Liver (tissue), 9 donors: ENCODE data around the gene SEPTIN1. TPM values are rescaled to one million over a fixed set of nuclear protein-coding genes. Genes with fewer than 3 reads are reported as not detected.

Source experiments
- DNase-seq: peaks from one replicate; pipeline ENCODE4 v3.0.0-alpha.2; 2017; ENCODE audit warnings: low spot score
- H3K27ac ChIP-seq, 2 donors: one replicate each; pipeline ENCODE4 v1.7.0; 2013; ENCODE audit warnings: inconsistent platforms in 2 of 2, low read length in 2 of 2, control low read depth in 1 of 2, low read depth in 1 of 2, mild to moderate bottlenecking in 1 of 2
- H3K27me3 ChIP-seq, 4 donors: one replicate each; pipeline versions ENCODE4 v1.6.1 to v1.7.0; 2013; ENCODE audit warnings: low read length in 3 of 4, inconsistent platforms in 1 of 4, mild to moderate bottlenecking in 1 of 4, moderate library complexity in 1 of 4; ENCODE audit not compliant: control insufficient read depth in 4 of 4, insufficient read depth in 4 of 4
- H3K36me3 ChIP-seq, 4 donors: one replicate each; pipeline versions ENCODE4 v1.6.1 to v1.7.0; 2013; ENCODE audit warnings: low read length in 3 of 4, mild to moderate bottlenecking in 3 of 4, low read depth in 1 of 4, moderate library complexity in 1 of 4; ENCODE audit not compliant: control insufficient read depth in 4 of 4, insufficient read depth in 3 of 4
- H3K4me1 ChIP-seq, 4 donors: one replicate each; pipeline versions ENCODE4 v1.6.1 to v1.7.0; 2013; ENCODE audit warnings: low read length in 3 of 4, mild to moderate bottlenecking in 3 of 4, moderate library complexity in 1 of 4; ENCODE audit not compliant: control insufficient read depth in 4 of 4, insufficient read depth in 4 of 4
- H3K4me3 ChIP-seq, 3 donors: one replicate each; pipeline versions ENCODE4 v1.6.1 to v1.7.0; 2013; ENCODE audit warnings: low read length in 3 of 3, control low read depth in 1 of 3, low read depth in 1 of 3, mild to moderate bottlenecking in 1 of 3
- H3K9ac ChIP-seq, 2 donors: one replicate each; pipeline ENCODE4 v1.7.0; 2013; ENCODE audit warnings: low read length in 2 of 2, mild to moderate bottlenecking in 2 of 2, moderate library complexity in 2 of 2, control low read depth in 1 of 2, low read depth in 1 of 2
- H3K9me3 ChIP-seq, 4 donors: one replicate each; pipeline versions ENCODE4 v1.6.1 to v1.7.0; 2013; ENCODE audit warnings: low read length in 3 of 4; ENCODE audit not compliant: control insufficient read depth in 4 of 4
- FOXA2 ChIP-seq: IDR thresholded peaks from 2 replicates; pipeline ENCODE4 v1.6.1; 2016; ENCODE audit warnings: antibody characterized with exemption
- GABPA ChIP-seq, 2 donors: IDR thresholded peaks in 1 of 2; conservative IDR thresholded peaks in 1 of 2; 2 replicates each; pipeline ENCODE4 v1.6.1; 2016; ENCODE audit warnings: antibody characterized with exemption in 2 of 2, mild to moderate bottlenecking in 1 of 2, moderate library complexity in 1 of 2
- HNF4A ChIP-seq, 2 donors: conservative IDR thresholded peaks; 2 replicates each; pipeline ENCODE4 v1.6.1; 2016; ENCODE audit warnings: antibody characterized with exemption in 2 of 2, mild to moderate bottlenecking in 2 of 2
- HNF4G ChIP-seq: IDR thresholded peaks from 2 replicates; pipeline ENCODE4 v1.6.1; 2016; ENCODE audit warnings: antibody characterized with exemption
- JUND ChIP-seq, 2 donors: IDR thresholded peaks; 2 replicates each; pipeline ENCODE4 v1.6.1; 2016; ENCODE audit warnings: antibody characterized with exemption in 2 of 2
- NR2F2 ChIP-seq: IDR thresholded peaks from 2 replicates; pipeline ENCODE4 v1.6.1; 2016; ENCODE audit warnings: antibody characterized with exemption
- RAD21 ChIP-seq, 2 donors: IDR thresholded peaks; 2 replicates each; pipeline ENCODE4 v1.6.1; 2016; ENCODE audit warnings: antibody characterized with exemption in 2 of 2, mild to moderate bottlenecking in 2 of 2
- RXRA ChIP-seq, 2 donors: IDR thresholded peaks; 2 replicates each; pipeline ENCODE4 v1.6.1; 2017 to 2018; ENCODE audit warnings: antibody characterized with exemption in 2 of 2, mild to moderate bottlenecking in 1 of 2
- SP1 ChIP-seq: IDR thresholded peaks from 2 replicates; pipeline ENCODE4 v1.6.1; 2018; ENCODE audit warnings: antibody characterized with exemption, mild to moderate bottlenecking
- TAF1 ChIP-seq: conservative IDR thresholded peaks from 2 replicates; pipeline ENCODE4 v1.6.1; 2016; ENCODE audit warnings: antibody characterized with exemption, mild to moderate bottlenecking
- YY1 ChIP-seq: IDR thresholded peaks from 2 replicates; pipeline ENCODE4 v1.6.1; 2016; ENCODE audit warnings: antibody characterized with exemption, mild to moderate bottlenecking
- WGBS: extraction: QIAGEN DNeasy Blood & Tissue Kit; methylation state at CpG from one replicate; pipeline ENCODE4 v1.1.7; 2013; 5-methylcytosine and 5-hydroxymethylcytosine counted together
- polyA plus RNA-seq, 2 donors: library from polyadenylated mRNA; stranded (reverse) in 1 of 2; unstranded in 1 of 2; fragments of 200-250 nt in 1 of 2; fragments of >200 nt in 1 of 2; fragmentation: Nextera tagmentation in 1 of 2; extraction: Ambion mirVana in 1 of 2; gene quantifications; one replicate each; pipeline versions ENCODE4 v1.2.1 to v1.2.3, GENCODE V29; 2013 to 2015
- total RNA-seq, 2 donors: library from RNA; depleted of rRNA; stranded (reverse); fragments of >200 nt; gene quantifications; one replicate each; pipeline ENCODE4 v1.2.3, GENCODE V29; 2014
- TF ChIP-seq, protein P1 (sequence below): IDR thresholded peaks from 2 replicates; pipeline ENCODE4 v1.6.1; 2016; ENCODE audit warnings: antibody characterized with exemption
- TF ChIP-seq, protein P2 (sequence below): IDR thresholded peaks from 2 replicates; pipeline ENCODE4 v1.6.1; 2016; ENCODE audit warnings: antibody characterized with exemption
- TF ChIP-seq, protein P3 (sequence below): IDR thresholded peaks from 2 replicates; pipeline ENCODE4 v1.6.1; 2016; ENCODE audit warnings: antibody characterized with exemption
- donor health status: healthy.
- donor health status: healthy.
- donor health status: healthy.
- donor health status: healthy.
- donor health status: healthy.

SEPTIN1 gene
- total and polyA plus RNA-seq, 4 donors, result 0.42 to 2.8 (median 1.2) TPM

GRCh38 chr16:30352488-30353401 lies 29.6 kb downstream of the SEPTIN1 start:
- WGBS, result 87% methylated on average over 14 of the region's 14 CpGs
- H3K36me3 ChIP-seq, result peaks cover under 1 to 13% (median 7%) of the 10 kb centered on the region in 4 donors

DNA sequence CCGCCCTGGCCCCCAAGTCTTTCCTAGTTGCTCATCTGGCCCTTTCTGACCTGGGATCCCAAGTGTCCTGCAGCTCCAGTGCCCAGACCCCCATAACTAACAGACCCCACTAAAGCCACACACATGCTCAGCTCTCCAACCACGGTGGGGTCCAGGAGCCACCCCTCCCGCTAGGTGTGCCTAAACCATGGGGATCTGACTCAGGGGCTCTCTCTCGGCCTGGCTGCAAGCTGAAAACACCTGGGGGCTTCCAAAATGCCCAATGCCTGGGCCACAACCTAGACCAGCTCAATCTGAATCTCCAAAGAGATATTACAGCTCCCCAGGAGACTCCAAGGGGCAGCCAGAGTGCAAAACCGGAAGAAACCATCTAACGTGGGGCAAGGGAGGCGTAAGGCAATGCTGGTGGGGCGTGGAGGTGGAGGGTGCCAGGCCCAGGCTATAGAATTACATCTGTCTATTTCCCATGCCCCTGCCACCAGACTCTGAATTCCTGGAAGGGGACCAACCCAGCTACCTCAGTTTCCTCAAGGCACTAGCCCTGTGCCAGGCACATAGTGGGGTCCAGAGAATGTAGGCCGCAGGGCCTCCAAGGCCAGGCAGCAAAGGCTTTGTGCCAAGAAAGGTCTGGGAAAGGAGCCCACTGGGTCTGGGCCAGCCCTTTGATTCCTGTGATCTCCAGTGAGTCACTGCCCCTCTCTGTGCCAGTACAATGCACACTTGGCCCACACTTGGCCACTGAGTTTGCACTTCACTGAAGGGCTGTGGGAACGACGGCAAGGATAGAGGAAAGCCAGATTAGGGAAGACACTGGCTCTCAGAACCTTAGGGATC lies 30.6 kb downstream of the SEPTIN1 start:
- H3K36me3 ChIP-seq, result peaks cover 0 to 12% (median 8%) of the 10 kb centered on the region in 4 donors

More at GRCh38 chr16:30352488-30353401, 29.6 kb downstream of the SEPTIN1 start:
- no peak for DNase-seq
- peak overlapping the region; percentile 55 to 56 for H3K27ac ChIP-seq
- TF ChIP-seq, protein P1, sequence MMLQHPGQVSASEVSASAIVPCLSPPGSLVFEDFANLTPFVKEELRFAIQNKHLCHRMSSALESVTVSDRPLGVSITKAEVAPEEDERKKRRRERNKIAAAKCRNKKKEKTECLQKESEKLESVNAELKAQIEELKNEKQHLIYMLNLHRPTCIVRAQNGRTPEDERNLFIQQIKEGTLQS, result no peak
- TF ChIP-seq YY1, result no peak
- TF ChIP-seq SP1, result no peak
- TF ChIP-seq HNF4G, result no peak
- TF ChIP-seq, protein P2, sequence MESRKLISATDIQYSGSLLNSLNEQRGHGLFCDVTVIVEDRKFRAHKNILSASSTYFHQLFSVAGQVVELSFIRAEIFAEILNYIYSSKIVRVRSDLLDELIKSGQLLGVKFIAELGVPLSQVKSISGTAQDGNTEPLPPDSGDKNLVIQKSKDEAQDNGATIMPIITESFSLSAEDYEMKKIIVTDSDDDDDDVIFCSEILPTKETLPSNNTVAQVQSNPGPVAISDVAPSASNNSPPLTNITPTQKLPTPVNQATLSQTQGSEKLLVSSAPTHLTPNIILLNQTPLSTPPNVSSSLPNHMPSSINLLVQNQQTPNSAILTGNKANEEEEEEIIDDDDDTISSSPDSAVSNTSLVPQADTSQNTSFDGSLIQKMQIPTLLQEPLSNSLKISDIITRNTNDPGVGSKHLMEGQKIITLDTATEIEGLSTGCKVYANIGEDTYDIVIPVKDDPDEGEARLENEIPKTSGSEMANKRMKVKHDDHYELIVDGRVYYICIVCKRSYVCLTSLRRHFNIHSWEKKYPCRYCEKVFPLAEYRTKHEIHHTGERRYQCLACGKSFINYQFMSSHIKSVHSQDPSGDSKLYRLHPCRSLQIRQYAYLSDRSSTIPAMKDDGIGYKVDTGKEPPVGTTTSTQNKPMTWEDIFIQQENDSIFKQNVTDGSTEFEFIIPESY, result no peak
- TF ChIP-seq, protein P3, sequence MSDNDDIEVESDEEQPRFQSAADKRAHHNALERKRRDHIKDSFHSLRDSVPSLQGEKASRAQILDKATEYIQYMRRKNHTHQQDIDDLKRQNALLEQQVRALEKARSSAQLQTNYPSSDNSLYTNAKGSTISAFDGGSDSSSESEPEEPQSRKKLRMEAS, result peak; percentile 2
- TF ChIP-seq NR2F2, result no peak
- peaks cover 12 to 63% (median 50%) of the 10 kb centered on the region in 4 donors for H3K4me1 ChIP-seq
- no peaks in the 10 kb centered on the region for H3K9me3 ChIP-seq
- no peak overlapping the region for H3K9ac ChIP-seq
- no peaks in the 10 kb centered on the region for H3K27me3 ChIP-seq
- H3K4me3 ChIP-seq, result no peak overlapping the region

More for the DNA sequence above, 30.6 kb downstream of the SEPTIN1 start:
- Histone ChIP-seq H3K4me3 (no peak overlapping the region), H3K9ac (no peak overlapping the region), H3K9me3 (no peaks in the 10 kb centered on the region), H3K27me3 (no peaks in the 10 kb centered on the region), H3K27ac (peak overlapping the region; percentile 55 to 56), H3K4me1 (peaks cover 12 to 53% (median 41%) of the 10 kb centered on the region in 4 donors)
- WGBS, result 67% methylated on average over 11 of the region's 11 CpGs
- no peak for DNase-seq
- TF ChIP-seq TAF1, result no peak
- TF ChIP-seq JUND (IDR thresholded peaks at IDR 0.05), result peak; percentile 88 to 92
- TF ChIP-seq NR2F2, result no peak
- TF ChIP-seq SP1, result peak; percentile 56
- TF ChIP-seq FOXA2, result no peak
- peak; percentile 26 for TF ChIP-seq YY1
- TF ChIP-seq, protein P3, result peak; percentile 61
- TF ChIP-seq RAD21 (IDR thresholded peaks at IDR 0.05), result peak; percentile 52 to 65
- TF ChIP-seq RXRA (IDR thresholded peaks at IDR 0.05), result peak; percentile 62 to 71
- TF ChIP-seq GABPA (IDR thresholded peaks at IDR 0.05 in 1 of 2, conservative IDR thresholded peaks at IDR 0.05 in 1 of 2), result peak in 1 of 2 donors; percentile 56
- TF ChIP-seq HNF4G, result peak; percentile 37
- TF ChIP-seq HNF4A (conservative IDR thresholded peaks at IDR 0.05), result peak; percentile 42 to 59
- TF ChIP-seq, protein P1, result peak; percentile 74
